SU-DHL-6 (cell line): ENCODE results near the gene ZNF804B.

Source experiments
- EZH2phosphoT487 ChIP-seq: fragments of 200-600 bp; sonication (generic), shearing (Covaris generic); conservative IDR thresholded peaks from 2 replicates; pipeline ENCODE4 v1.6.1; 2018; ENCODE audit warnings: mild to moderate bottlenecking, antibody characterized with exemption, low read length, moderate library complexity, mixed read lengths
- TF ChIP-seq, protein P1 (sequence below): fragments of 200-600 bp; sonication (generic); IDR thresholded peaks from one replicate; pipeline ENCODE4 v1.5.1; 2017; ENCODE audit warnings: antibody characterized with exemption, mild to moderate bottlenecking, low read length, moderate library complexity; ENCODE audit not compliant: insufficient read depth, poor library complexity, severe bottlenecking

DNA sequence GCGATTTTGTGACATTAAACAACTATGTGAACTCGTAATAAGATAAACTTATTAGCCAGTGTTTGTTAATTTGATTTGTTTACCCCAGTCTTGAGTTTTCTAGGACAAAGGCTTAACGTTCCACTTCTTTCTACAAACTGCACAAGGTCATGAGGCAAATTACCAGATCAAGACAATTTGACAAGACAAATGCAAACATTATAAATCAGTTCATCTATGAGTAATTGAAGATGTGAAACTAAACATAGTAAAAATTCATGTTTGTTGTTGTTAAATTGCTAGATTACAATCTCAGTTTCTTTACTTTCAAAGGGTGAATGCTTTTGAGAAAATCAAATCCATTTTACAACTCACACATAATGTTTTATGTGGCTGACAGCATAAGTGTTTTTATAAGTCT, 13.4 kb upstream of the ZNF804B start:
- TF ChIP-seq, protein P1, sequence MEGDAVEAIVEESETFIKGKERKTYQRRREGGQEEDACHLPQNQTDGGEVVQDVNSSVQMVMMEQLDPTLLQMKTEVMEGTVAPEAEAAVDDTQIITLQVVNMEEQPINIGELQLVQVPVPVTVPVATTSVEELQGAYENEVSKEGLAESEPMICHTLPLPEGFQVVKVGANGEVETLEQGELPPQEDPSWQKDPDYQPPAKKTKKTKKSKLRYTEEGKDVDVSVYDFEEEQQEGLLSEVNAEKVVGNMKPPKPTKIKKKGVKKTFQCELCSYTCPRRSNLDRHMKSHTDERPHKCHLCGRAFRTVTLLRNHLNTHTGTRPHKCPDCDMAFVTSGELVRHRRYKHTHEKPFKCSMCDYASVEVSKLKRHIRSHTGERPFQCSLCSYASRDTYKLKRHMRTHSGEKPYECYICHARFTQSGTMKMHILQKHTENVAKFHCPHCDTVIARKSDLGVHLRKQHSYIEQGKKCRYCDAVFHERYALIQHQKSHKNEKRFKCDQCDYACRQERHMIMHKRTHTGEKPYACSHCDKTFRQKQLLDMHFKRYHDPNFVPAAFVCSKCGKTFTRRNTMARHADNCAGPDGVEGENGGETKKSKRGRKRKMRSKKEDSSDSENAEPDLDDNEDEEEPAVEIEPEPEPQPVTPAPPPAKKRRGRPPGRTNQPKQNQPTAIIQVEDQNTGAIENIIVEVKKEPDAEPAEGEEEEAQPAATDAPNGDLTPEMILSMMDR, result no peak
- no peak for TF ChIP-seq EZH2phosphoT487
